H1 (cell line): ENCODE results near the gene CSPG5. TPM values are rescaled to one million over a fixed set of nuclear protein-coding genes. Genes with fewer than 3 reads are reported as not detected.

Experiments
- CTCF ChIA-PET: fragments of 300-600 bp; sonication (Branson Sonifier 250); formaldehyde crosslinking; loops from one replicate; lab custom pipeline; 2021; ENCODE audit not compliant: partially characterized antibody; lab: Charles Lee
- POLR2A ChIA-PET: fragments of 300-600 bp; sonication (Branson Sonifier 250); formaldehyde crosslinking; loops from one replicate; lab custom pipeline; 2021; ENCODE audit warnings: inconsistent platforms; ENCODE audit not compliant: partially characterized antibody; lab: Charles Lee
- DNase-seq, 2 experiments: peaks; one replicate each; pipeline versions ENCODE4 v3.0.0 to v3.0.0-alpha.2; 2010 to 2022; ENCODE audit warnings: low spot score in 2 of 2, low read depth in 1 of 2, mixed read lengths in 1 of 2
- FAIRE-seq: peaks from 2 replicates; lab custom pipeline; 2011; peaks lifted over from hg19 to GRCh38; lab: Jason Lieb, UNC
- H2AFZ ChIP-seq: 2 replicates; pipeline ENCODE4 v1.8.1; 2012; ENCODE audit warnings: low read length, inconsistent platforms
- H2AK5ac ChIP-seq: 2 replicates; pipeline ENCODE4 v1.6.1; 2013; ENCODE audit warnings: low read depth, low read length
- H2BK120ac ChIP-seq: replicated peaks from 2 replicates; pipeline ENCODE3; 2013; ENCODE audit warnings: low read depth, low read length, inconsistent platforms
- H2BK12ac ChIP-seq: 2 replicates; pipeline ENCODE4 v1.6.1; 2013; ENCODE audit warnings: low read depth, low read length
- H2BK15ac ChIP-seq: 2 replicates; pipeline ENCODE4 v1.6.1; 2013; ENCODE audit warnings: low read length
- H2BK20ac ChIP-seq: 2 replicates; pipeline ENCODE4 v1.6.1; 2013; ENCODE audit warnings: low read length
- H2BK5ac ChIP-seq: 2 replicates; pipeline ENCODE4 v1.6.1; 2013; ENCODE audit warnings: low read depth, low read length
- H3K14ac ChIP-seq: 2 replicates; pipeline ENCODE4 v1.6.1; 2013; ENCODE audit warnings: inconsistent platforms; ENCODE audit not compliant: insufficient read length
- H3K18ac ChIP-seq: 2 replicates; pipeline ENCODE4 v1.6.1; 2013; ENCODE audit warnings: low read length; ENCODE audit errors: extremely low read depth
- H3K23ac ChIP-seq: 2 replicates; pipeline ENCODE4 v1.6.1; 2013; ENCODE audit warnings: inconsistent platforms; ENCODE audit not compliant: insufficient read length
- H3K23me2 ChIP-seq: 2 replicates; pipeline ENCODE4 v1.6.1; 2013; ENCODE audit warnings: low read depth, low read length
- H3K27ac ChIP-seq: 2 replicates; pipeline ENCODE4 v1.6.1; 2011; ENCODE audit warnings: low read depth, low read length, inconsistent platforms
- H3K27me3 ChIP-seq, 4 experiments: replicated peaks in 1 of 4; 1 replicate in 1 of 4; 2 replicates in 3 of 4; pipeline versions ENCODE4 v1.6.1 to v1.8.1; 2011 to 2013; ENCODE audit warnings: low read length in 3 of 4, mild to moderate bottlenecking in 3 of 4, inconsistent platforms in 2 of 4, mixed read lengths in 2 of 4, moderate library complexity in 1 of 4; ENCODE audit not compliant: control insufficient read depth in 3 of 4, insufficient read depth in 3 of 4; ENCODE audit errors: extremely low read depth in 1 of 4
- H3K36me3 ChIP-seq, 4 experiments: 2 replicates each; pipeline versions ENCODE4 v1.6.1 to v1.8.1; 2011 to 2013; ENCODE audit warnings: mild to moderate bottlenecking in 4 of 4, low read length in 3 of 4, moderate library complexity in 2 of 4, control low read depth in 1 of 4, inconsistent platforms in 1 of 4; ENCODE audit not compliant: insufficient read depth in 4 of 4, control insufficient read depth in 2 of 4
- H3K4ac ChIP-seq: replicated peaks from 2 replicates; pipeline ENCODE3; 2013; ENCODE audit warnings: low read length, low read depth, mixed read lengths, inconsistent platforms; ENCODE audit not compliant: insufficient read length
- H3K4me1 ChIP-seq, 4 experiments: replicated peaks in 1 of 4; 1 replicate in 1 of 4; 2 replicates in 3 of 4; pipeline versions ENCODE4 v1.6.1 to v1.8.1; 2011 to 2013; ENCODE audit warnings: low read length in 3 of 4, inconsistent platforms in 2 of 4, mixed read lengths in 1 of 4; ENCODE audit not compliant: insufficient read depth in 4 of 4, control insufficient read depth in 3 of 4
- H3K4me2 ChIP-seq, 2 experiments: 2 replicates each; pipeline versions ENCODE4 v1.6.1 to v1.8.1; 2011 to 2013; ENCODE audit warnings: low read depth in 2 of 2, low read length in 2 of 2, control low read depth in 1 of 2, inconsistent platforms in 1 of 2, mild to moderate bottlenecking in 1 of 2; ENCODE audit not compliant: insufficient read depth in 1 of 2
- H3K4me3 ChIP-seq, 4 experiments: fragments of 200-600, 300-600 bp in 1 of 4; sonication (generic), shearing (Covaris generic), sonication (Bioruptor Twin) in 1 of 4; 2 replicates each; pipeline versions ENCODE4 v1.5.1 to v1.8.1; 2011 to 2016; ENCODE audit warnings: low read length in 4 of 4, low read depth in 3 of 4, control low read depth in 2 of 4, inconsistent platforms in 2 of 4, mild to moderate bottlenecking in 2 of 4, mixed read lengths in 1 of 4, moderate library complexity in 1 of 4; ENCODE audit not compliant: insufficient read depth in 2 of 4; ENCODE audit errors: extremely low read depth in 1 of 4
- H3K56ac ChIP-seq: replicated peaks from 2 replicates; pipeline ENCODE3; 2013; ENCODE audit warnings: low read depth, mild to moderate bottlenecking, mixed read lengths, low read length, inconsistent platforms; ENCODE audit not compliant: insufficient read length
- H3K79me1 ChIP-seq: 2 replicates; pipeline ENCODE4 v1.6.1; 2013; ENCODE audit warnings: low read depth, low read length, control low read depth
- H3K79me2 ChIP-seq, 2 experiments: 2 replicates each; pipeline versions ENCODE4 v1.6.1 to v1.8.1; 2012 to 2013; ENCODE audit warnings: low read length in 2 of 2, mild to moderate bottlenecking in 2 of 2, inconsistent platforms in 1 of 2; ENCODE audit not compliant: insufficient read depth in 2 of 2, control insufficient read depth in 1 of 2
- H3K9ac ChIP-seq, 4 experiments: replicated peaks in 1 of 4; 1 replicate in 1 of 4; 2 replicates in 3 of 4; pipeline versions ENCODE4 v1.6.1 to v1.8.1; 2011 to 2013; ENCODE audit warnings: low read depth in 3 of 4, low read length in 3 of 4, control low read depth in 2 of 4, mild to moderate bottlenecking in 2 of 4, moderate library complexity in 2 of 4, inconsistent platforms in 1 of 4; ENCODE audit errors: extremely low read depth in 1 of 4
- H3K9me3 ChIP-seq, 2 experiments: 2 replicates each; pipeline versions ENCODE4 v1.6.1 to v1.8.1; 2012 to 2013; ENCODE audit warnings: mild to moderate bottlenecking in 2 of 2, moderate library complexity in 2 of 2, control low read depth in 1 of 2, inconsistent platforms in 1 of 2, low read depth in 1 of 2, low read length in 1 of 2, mixed read lengths in 1 of 2; ENCODE audit not compliant: insufficient read depth in 2 of 2
- H4K20me1 ChIP-seq, 2 experiments: replicated peaks in 1 of 2; 2 replicates each; pipeline versions ENCODE3 to v1.8.1; 2011 to 2013; ENCODE audit warnings: inconsistent platforms in 2 of 2, low read length in 2 of 2, mild to moderate bottlenecking in 1 of 2; ENCODE audit not compliant: insufficient read depth in 2 of 2, control insufficient read depth in 1 of 2
- H4K5ac ChIP-seq: 2 replicates; pipeline ENCODE4 v1.6.1; 2013; ENCODE audit warnings: low read length, low read depth, mixed read lengths, inconsistent platforms; ENCODE audit not compliant: insufficient read length
- H4K8ac ChIP-seq: 2 replicates; pipeline ENCODE4 v1.8.0; 2013; ENCODE audit warnings: mild to moderate bottlenecking, moderate library complexity, low read length, inconsistent platforms; ENCODE audit not compliant: insufficient read depth; ENCODE audit errors: extremely low read depth
- H4K91ac ChIP-seq: replicated peaks from 2 replicates; pipeline ENCODE3; 2013; ENCODE audit warnings: low read length, mixed read lengths, inconsistent platforms; ENCODE audit not compliant: insufficient read length
- BACH1 ChIP-seq: IDR thresholded peaks from 2 replicates; pipeline ENCODE4 v1.6.1; 2012; ENCODE audit warnings: low read length, improper control_type of control experiment
- CREB1 ChIP-seq: IDR thresholded peaks from 2 replicates; pipeline ENCODE4 v1.6.1; 2012; ENCODE audit warnings: inconsistent platforms
- EP300 ChIP-seq, 2 experiments: IDR thresholded peaks; 1 replicate in 1 of 2; 2 replicates in 1 of 2; pipeline ENCODE4 v1.6.1; 2011 to 2012; ENCODE audit warnings: low read depth in 2 of 2, low read length in 2 of 2, mild to moderate bottlenecking in 2 of 2, borderline replicate concordance in 1 of 2, inconsistent platforms in 1 of 2, moderate library complexity in 1 of 2
- EZH2 ChIP-seq: fragments of 200-600 bp; sonication (generic); IDR thresholded peaks from 2 replicates; pipeline ENCODE4 v1.7.1; 2012; ENCODE audit warnings: low read depth, mild to moderate bottlenecking, moderate library complexity, low read length, inconsistent platforms; ENCODE audit not compliant: severe bottlenecking
- FOSL1 ChIP-seq: IDR thresholded peaks from 2 replicates; pipeline ENCODE4 v1.6.1; 2011; ENCODE audit warnings: mild to moderate bottlenecking, low read depth, low read length, moderate library complexity; ENCODE audit not compliant: insufficient read depth
- HDAC6 ChIP-seq: IDR thresholded peaks from one replicate; pipeline ENCODE4 v1.7.1; 2012; ENCODE audit warnings: low read depth, mild to moderate bottlenecking, inconsistent platforms, low read length, moderate library complexity
- KDM5A ChIP-seq: fragments of 200-600 bp; IDR thresholded peaks from 2 replicates; pipeline ENCODE4 v1.7.1; 2012; ENCODE audit warnings: mild to moderate bottlenecking, low read length, inconsistent platforms, mixed read lengths
- SIN3A ChIP-seq, 2 experiments: IDR thresholded peaks in 1 of 2; conservative IDR thresholded peaks in 1 of 2; 2 replicates each; pipeline ENCODE4 v1.6.1; 2011 to 2012; ENCODE audit warnings: low read length in 2 of 2, improper control_type of control experiment in 1 of 2, low read depth in 1 of 2, mild to moderate bottlenecking in 1 of 2
- SP2 ChIP-seq: IDR thresholded peaks from 2 replicates; pipeline ENCODE4 v1.6.1; 2012; ENCODE audit warnings: mild to moderate bottlenecking, low read length, inconsistent platforms
- TAF7 ChIP-seq: optimal IDR thresholded peaks from 2 replicates; pipeline ENCODE3; 2011; ENCODE audit warnings: low read depth, mild to moderate bottlenecking, inconsistent platforms, low read length, moderate library complexity, borderline replicate concordance
- TBP ChIP-seq: IDR thresholded peaks from 2 replicates; pipeline ENCODE4 v1.6.1; 2011; ENCODE audit warnings: low read depth, low read length, improper control_type of control experiment
- WGBS, 2 experiments: shearing (Covaris generic) in 1 of 2; methylation state at CpG; one replicate each; pipeline versions ENCODE4 v1.1.6 to v1.1.7; 2013 to 2015; ENCODE audit warnings: low lambda C conversion rate in 2 of 2, mixed read lengths in 2 of 2, inconsistent platforms in 1 of 2, low coverage in 1 of 2, missing lambda C conversion rate in 1 of 2; ENCODE audit not compliant: insufficient replicate concordance in 2 of 2, insufficient coverage in 1 of 2, insufficient read length in 1 of 2; ENCODE audit errors: extremely low coverage in 1 of 2, missing lambda C conversion rate in 1 of 2; 5-methylcytosine and 5-hydroxymethylcytosine counted together
- polyA plus RNA-seq, 7 experiments: library from polyadenylated mRNA; depleted of rRNA in 3 of 7; stranded (reverse) in 5 of 7; unstranded in 2 of 7; fragments of >200 nt in 5 of 7; fragments of 200-250 nt in 2 of 7; gene quantifications; 1 replicate in 5 of 7; 2 replicates in 1 of 7; 4 replicates in 1 of 7; pipeline versions ENCODE4 v1.2.1 to v1.2.3, GENCODE V29; 2011 to 2013; ENCODE audit warnings: missing spikeins in 2 of 7, mixed read lengths in 2 of 7
- total RNA-seq: library from RNA; stranded (reverse); fragmentation: NEBNext Ultra II Directional; extraction: Animal tissue kit (Norgen Biotek cat#: 25700); gene quantifications from 2 replicates; pipeline ENCODE4 v1.2.1, GENCODE V29; 2021
- TF ChIP-seq, protein P1 (sequence below): IDR thresholded peaks from 2 replicates; pipeline ENCODE4 v1.6.1; 2012; ENCODE audit warnings: low read length, inconsistent platforms

Gene CSPG5
- total and polyA plus RNA-seq, 2 of the 8 experiments (the other 6 are each of a cell fraction or from before 2014, with no cell fraction given), result 2.1 to 7.4 TPM

- no peak for FAIRE-seq
- no peak for TF ChIP-seq FOSL1
- TF ChIP-seq SIN3A (conservative IDR thresholded peaks at IDR 0.05 in 1 of 2, IDR thresholded peaks at IDR 0.05 in 1 of 2; ENCODE audit: low read depth in 1 of 2, low read length in 2 of 2), result no peak
- no peak for TF ChIP-seq SP2
- TF ChIP-seq EP300 (IDR thresholded peaks at IDR 0.05; ENCODE audit: borderline replicate concordance in 1 of 2, low read depth in 2 of 2, low read length in 2 of 2), result no peak
- no peak for TF ChIP-seq EZH2
- no peak for TF ChIP-seq CREB1
- TF ChIP-seq BACH1, result no peak
- TF ChIP-seq TBP, result no peak
- TF ChIP-seq HDAC6, result no peak
- no peak for TF ChIP-seq TAF7
- TF ChIP-seq, protein P1, sequence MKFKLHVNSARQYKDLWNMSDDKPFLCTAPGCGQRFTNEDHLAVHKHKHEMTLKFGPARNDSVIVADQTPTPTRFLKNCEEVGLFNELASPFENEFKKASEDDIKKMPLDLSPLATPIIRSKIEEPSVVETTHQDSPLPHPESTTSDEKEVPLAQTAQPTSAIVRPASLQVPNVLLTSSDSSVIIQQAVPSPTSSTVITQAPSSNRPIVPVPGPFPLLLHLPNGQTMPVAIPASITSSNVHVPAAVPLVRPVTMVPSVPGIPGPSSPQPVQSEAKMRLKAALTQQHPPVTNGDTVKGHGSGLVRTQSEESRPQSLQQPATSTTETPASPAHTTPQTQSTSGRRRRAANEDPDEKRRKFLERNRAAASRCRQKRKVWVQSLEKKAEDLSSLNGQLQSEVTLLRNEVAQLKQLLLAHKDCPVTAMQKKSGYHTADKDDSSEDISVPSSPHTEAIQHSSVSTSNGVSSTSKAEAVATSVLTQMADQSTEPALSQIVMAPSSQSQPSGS, result no peak
- no peak for TF ChIP-seq KDM5A
Observed at GRCh38 chr3:47581422-47581821, 2.8 kb upstream of the CSPG5 start.

More at GRCh38 chr3:47581422-47581821, 2.8 kb upstream of the CSPG5 start:
- 92% methylated on average over 5 of the region's 5 CpGs; no CpG with 5 or more reads in 1 of the 2 experiments for WGBS, 2 experiments
- no peak overlapping the region for H2AK5ac ChIP-seq
- H2BK12ac ChIP-seq, result no peak overlapping the region
- H3K23ac ChIP-seq, result no peak overlapping the region
- no peak overlapping the region for H2AFZ ChIP-seq
- H4K8ac ChIP-seq, result no peak overlapping the region
- peaks cover 2 to 11% (median 4%) of the 10 kb centered on the region in 4 experiments; a peak in 5 of 7 replicates for H3K4me1 ChIP-seq
- H3K56ac ChIP-seq, result no peak overlapping the region
- no peak overlapping the region for H3K4me2 ChIP-seq
- H3K14ac ChIP-seq, result no peak overlapping the region
- no peak overlapping the region for H3K4me3 ChIP-seq
- CTCF ChIA-PET, result interaction anchor here (0.6 to 1.6 kb wide), 3 partner anchors 39 to 59 kb away, joined by 3 to 6 read pairs (median 3); no protein-coding TSS in a partner anchor
- H3K9ac ChIP-seq, result no peak overlapping the region
- H2BK15ac ChIP-seq, result no peak overlapping the region
- peaks cover 0 to 13% (median 5%) of the 10 kb centered on the region in 4 experiments; a peak in 3 of 8 replicates for H3K36me3 ChIP-seq
- peaks cover 12 to 34% (median 26%) of the 10 kb centered on the region in 4 experiments for H3K27me3 ChIP-seq
- DNase-seq, result no peak
- no peaks in the 10 kb centered on the region for H3K79me1 ChIP-seq
- H3K18ac ChIP-seq, result no peak overlapping the region
- H4K91ac ChIP-seq, result no peak overlapping the region
- POLR2A ChIA-PET, result interaction anchor here (0.7 to 1.3 kb wide), 4 partner anchors 9 to 47 kb away, joined by 3 to 7 read pairs (median 3); no protein-coding TSS in a partner anchor
- H2BK120ac ChIP-seq, result no peak overlapping the region
- no peak overlapping the region for H3K27ac ChIP-seq
- H3K79me2 ChIP-seq, result no peaks in the 10 kb centered on the region
- H3K9me3 ChIP-seq, result no peaks in the 10 kb centered on the region
- peaks cover 0 to 3% of the 10 kb centered on the region in 2 experiments for H4K20me1 ChIP-seq
- peaks cover 7% of the 10 kb centered on the region; the same call in 1 of the 2 replicates for H3K23me2 ChIP-seq
- no peak overlapping the region for H2BK20ac ChIP-seq
- H3K4ac ChIP-seq, result no peak overlapping the region
- no peak overlapping the region for H2BK5ac ChIP-seq
- no peak overlapping the region for H4K5ac ChIP-seq
